Bladder microvascular endothelial cell (primary cell): ENCODE results near the gene SDF4. TPM values are rescaled to one million over a fixed set of nuclear protein-coding genes. Genes with fewer than 3 reads are reported as not detected.

Experiments used
- total RNA-seq: library from RNA; depleted of rRNA; stranded (reverse); fragments of >200 nt; gene quantifications from 2 replicates; pipeline ENCODE4 v1.2.3, GENCODE V29; 2014

The SDF4 gene
- total RNA-seq, result 89.2 and 155 TPM in 2 replicates

GRCh38 chr1:1231400-1232207 lies at the start of gene SDF4:
Gene SDF4 (minus strand): TSS chr1:1232001. CDS start chr1:1228772, 3,229 bp downstream.

DNA sequence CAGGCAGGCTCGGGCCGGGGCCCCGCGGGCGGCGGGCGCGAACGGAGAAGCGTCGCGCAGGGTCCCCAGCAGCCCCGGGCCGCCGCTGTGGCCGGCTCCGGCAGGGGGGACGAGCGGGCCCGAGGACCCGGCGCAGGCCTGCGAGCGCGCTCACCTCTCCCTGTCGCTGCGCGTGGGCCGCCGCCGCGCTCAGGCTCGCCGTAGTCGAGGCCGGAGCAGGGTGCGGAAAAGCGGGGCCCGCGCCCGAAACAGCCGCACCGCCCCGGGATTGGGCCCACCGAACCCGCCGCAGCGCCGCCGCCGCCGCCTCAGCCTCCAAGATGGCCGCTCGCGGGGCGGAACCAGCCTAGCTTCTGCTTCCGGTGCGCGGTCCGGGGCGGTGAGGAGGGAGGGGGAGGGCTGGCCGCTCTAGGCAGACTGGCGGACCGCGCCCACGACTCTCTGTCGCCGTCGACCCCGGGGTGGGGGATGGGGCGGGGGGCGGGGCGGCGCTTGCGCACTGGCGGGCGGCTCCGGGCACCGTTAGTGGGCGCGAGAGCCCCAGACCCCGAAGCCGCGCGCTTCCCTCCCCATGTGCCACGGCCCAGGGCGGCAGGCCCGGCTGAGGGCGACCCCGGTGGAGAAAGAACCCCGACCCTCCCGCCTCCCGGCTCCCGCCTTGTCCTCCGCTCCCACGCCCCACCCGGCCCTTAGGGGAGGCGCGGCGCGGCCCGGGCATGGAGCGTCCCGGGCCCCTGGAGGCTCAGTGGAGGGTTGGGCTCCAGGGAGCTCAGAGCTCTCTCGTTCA lies 41.9 kb upstream of the SDF4 start, which contains the start of gene UBE2J2:
TSS of gene UBE2J2 (minus strand) at position 343 of the 787 bp plus-strand sequence. CDS start 5,862 bp downstream, outside the sequence.

DNA sequence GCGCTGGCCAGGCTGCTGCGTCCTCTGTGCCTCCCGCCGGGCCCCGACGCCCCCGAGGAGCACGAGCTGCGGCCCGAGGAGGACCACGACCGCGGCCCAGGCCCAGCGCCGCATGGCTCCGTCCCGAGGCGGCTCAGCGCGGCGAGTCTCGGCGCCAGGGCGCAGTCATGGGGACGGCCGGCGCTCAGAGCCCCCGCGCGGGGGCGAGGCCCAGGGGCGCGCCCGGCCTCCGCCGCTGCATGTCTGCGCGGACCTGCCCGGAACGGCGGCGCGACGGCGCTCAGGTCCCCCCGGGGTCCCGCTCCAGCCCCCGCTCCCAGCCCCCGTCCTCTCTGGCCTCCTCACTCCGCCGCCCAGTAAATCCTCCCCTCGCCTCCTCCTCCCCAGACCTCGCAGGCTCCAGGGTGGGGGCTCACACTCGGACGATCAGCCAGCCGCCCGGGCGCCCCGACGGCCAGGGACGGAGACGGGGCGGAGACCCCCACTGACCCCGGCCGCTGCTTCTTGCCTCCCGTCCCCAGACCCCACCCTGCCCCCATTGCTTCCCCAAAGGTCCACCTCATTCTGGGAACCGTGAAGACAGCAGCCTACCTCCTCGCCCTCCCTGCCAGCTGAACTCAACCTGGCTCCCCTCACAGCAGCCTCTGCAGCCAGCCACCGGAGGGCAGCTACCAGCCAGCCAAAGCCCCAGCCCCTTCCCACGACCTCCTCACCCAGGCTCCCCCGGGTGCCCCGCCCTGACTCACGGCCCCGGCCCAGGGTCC lies 15.0 kb upstream of the SDF4 start, which contains the start of gene C1QTNF12:
TSS of gene C1QTNF12 (minus strand) at position 146 of the 764 bp plus-strand sequence. CDS start at position 114, 32 bp downstream.

GRCh38 chr1:1232208-1232795 lies 501 bp upstream of the SDF4 start, which contains the start of gene B3GALT6:
Gene B3GALT6 (plus strand): TSS chr1:1232237. CDS start chr1:1232279, 42 bp downstream.

DNA sequence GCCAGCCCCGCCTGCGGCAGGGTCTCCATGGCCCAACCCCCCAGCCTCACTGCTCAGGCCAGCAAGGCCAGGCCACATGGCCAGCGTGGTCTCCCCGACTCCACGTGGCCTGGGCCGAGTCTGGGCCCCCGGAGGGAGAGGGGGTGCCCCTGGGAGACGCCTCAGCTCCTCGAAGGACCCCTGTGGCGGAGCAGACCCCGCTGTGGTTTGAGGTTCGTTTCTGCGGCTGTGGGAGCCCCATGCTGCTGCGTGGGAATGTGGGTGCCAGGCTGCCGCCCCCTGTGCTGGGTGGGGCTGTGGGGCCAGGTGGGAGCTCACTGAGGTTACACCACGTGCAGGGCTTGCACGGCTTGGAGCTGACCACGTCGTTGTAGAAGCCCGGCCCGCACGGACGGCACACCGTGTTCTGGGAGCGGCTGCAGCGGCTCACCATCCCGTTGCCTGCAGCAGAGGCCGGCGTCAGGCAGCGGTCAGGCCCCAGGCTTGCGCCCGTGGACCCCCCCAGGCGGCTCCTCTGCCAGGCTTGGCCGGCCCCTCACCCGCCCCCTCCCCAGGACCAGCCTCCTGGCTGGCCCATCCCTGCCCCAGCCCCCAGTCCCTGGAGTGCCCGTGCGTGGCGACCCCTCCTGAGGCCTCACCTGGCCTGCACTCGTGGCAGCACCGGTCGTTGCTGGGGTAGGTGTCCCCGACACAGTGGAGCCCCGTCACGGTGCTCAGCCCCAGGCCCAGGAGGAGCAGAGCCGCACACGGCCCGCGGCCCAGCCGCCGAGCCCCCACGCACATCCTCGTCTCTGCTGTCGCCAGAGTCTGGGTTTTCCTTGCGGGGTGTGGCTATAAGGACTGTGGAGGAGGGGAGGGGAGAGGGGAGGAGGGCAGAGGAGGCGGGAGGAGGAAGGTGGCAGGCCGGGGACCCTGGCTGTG lies 18.2 kb downstream of the SDF4 start, which contains the start of gene TNFRSF4:
TSS of gene TNFRSF4 (minus strand) at position 809 of the 921 bp plus-strand sequence. CDS start at position 783, 26 bp downstream.

GRCh38 chr1:1206376-1206965 lies 25.3 kb downstream of the SDF4 start, which contains the start of gene TNFRSF18:
Gene TNFRSF18 (minus strand): TSS chr1:1206592. CDS start chr1:1206571, 21 bp downstream.

GRCh38 chr1:1173793-1174415 lies 57.9 kb downstream of the SDF4 start, which contains the start of gene TTLL10:
Gene TTLL10 (plus strand): TSS chr1:1173880. CDS start chr1:1179216, 5,336 bp downstream.

Other genes starting within 250 kb of the SDF4 start
- gene PERM1, start 249.9 kb downstream of the SDF4 start, total RNA-seq, result not detected in 2 replicates
- 19.6 and 32.3 TPM in 2 replicates for gene HES4, start 231.9 kb downstream of the SDF4 start, total RNA-seq
- gene ISG15, start 218.5 kb downstream of the SDF4 start, total RNA-seq, result 87.4 and 256 TPM in 2 replicates
- gene AGRN, start 211.9 kb downstream of the SDF4 start, total RNA-seq, result 97.1 and 238 TPM in 2 replicates
- gene RNF223, start 157.7 kb downstream of the SDF4 start, total RNA-seq, result not detected in 2 replicates
- 6.2 and 9.3 TPM in 2 replicates for gene C1orf159, start 115.9 kb downstream of the SDF4 start, total RNA-seq
- not detected in 2 replicates for gene TTLL10, start 58.1 kb downstream of the SDF4 start, total RNA-seq
- gene TNFRSF18, start 25.4 kb downstream of the SDF4 start, total RNA-seq, result 1.0 TPM in 1 of 2 replicates, not detected in the other
- gene TNFRSF4, start 17.8 kb downstream of the SDF4 start, total RNA-seq, result 2.1 and 7.7 TPM in 2 replicates
- 16.5 and 25.5 TPM in 2 replicates for gene B3GALT6, start 236 bp upstream of the SDF4 start, total RNA-seq
- gene C1QTNF12, start 14.7 kb upstream of the SDF4 start, total RNA-seq, result 0.32 and 0.57 TPM in 2 replicates
- gene UBE2J2, start 41.9 kb upstream of the SDF4 start, total RNA-seq, result 35.9 and 53.0 TPM in 2 replicates
- gene SCNN1D, start 48.4 kb upstream of the SDF4 start, total RNA-seq, result under 0.01 and 0.63 TPM in 2 replicates
- gene ACAP3, start 75.9 kb upstream of the SDF4 start, total RNA-seq, result 15.5 and 45.4 TPM in 2 replicates
- 9.1 and 10.5 TPM in 2 replicates for gene PUSL1, start 76.6 kb upstream of the SDF4 start, total RNA-seq
- gene INTS11, start 92.7 kb upstream of the SDF4 start, total RNA-seq, result 54.6 and 91.5 TPM in 2 replicates
- 15.1 and 16.4 TPM in 2 replicates for gene CPTP, start 92.8 kb upstream of the SDF4 start, total RNA-seq
- 0.31 and 0.32 TPM in 2 replicates for gene TAS1R3, start 99.3 kb upstream of the SDF4 start, total RNA-seq
- 36.1 and 52.0 TPM in 2 replicates for gene DVL1, start 117.4 kb upstream of the SDF4 start, total RNA-seq
- 0.38 and 0.97 TPM in 2 replicates for gene MXRA8, start 126.6 kb upstream of the SDF4 start, total RNA-seq
- gene AURKAIP1, start 143.2 kb upstream of the SDF4 start, total RNA-seq, result 70.4 and 101 TPM in 2 replicates
- gene CCNL2, start 167.3 kb upstream of the SDF4 start, total RNA-seq, result 54.7 and 196 TPM in 2 replicates
- 62.6 and 82.6 TPM in 2 replicates for gene MRPL20, start 175.3 kb upstream of the SDF4 start, total RNA-seq
- 0.25 and 0.32 TPM in 2 replicates for gene ANKRD65, start 189.3 kb upstream of the SDF4 start, total RNA-seq
- gene VWA1, start 203.7 kb upstream of the SDF4 start, total RNA-seq, result 19.4 and 34.7 TPM in 2 replicates
- gene ATAD3C, start 217.7 kb upstream of the SDF4 start, total RNA-seq, result 1.4 TPM in 1 of 2 replicates, not detected in the other
- 17.9 and 21.2 TPM in 2 replicates for gene ATAD3B, start 239.8 kb upstream of the SDF4 start, total RNA-seq